HepG2 (cell line): ENCODE measurements around the gene SSNA1. TPM values are rescaled to one million over a fixed set of nuclear protein-coding genes. Genes with fewer than 3 reads are reported as not detected.

Source experiments
- ARID2 ChIP-seq: sonication (generic); formaldehyde crosslinking; IDR thresholded peaks from 2 replicates; pipeline ENCODE4 v1.8.1; 2022; ENCODE audit warnings: mild to moderate bottlenecking, missing genetic modification reagents, borderline replicate concordance
- CTCF ChIP-seq: sonication (generic); formaldehyde crosslinking; IDR thresholded peaks from 2 replicates; pipeline ENCODE4 v1.5.0; 2020; ENCODE audit warnings: mild to moderate bottlenecking, missing genetic modification reagents, moderate library complexity
- GABPA ChIP-seq, 2 experiments: IDR thresholded peaks; 2 replicates each; pipeline ENCODE4 v1.6.1; 2011 to 2016; ENCODE audit warnings: low read depth in 2 of 2, low read length in 1 of 2, missing biosample characterization in 1 of 2, missing genetic modification characterization in 1 of 2
- MEF2D ChIP-seq: sonication (generic); formaldehyde crosslinking; IDR thresholded peaks from 2 replicates; pipeline ENCODE4 v1.5.1; 2020; ENCODE audit warnings: mild to moderate bottlenecking, missing genetic modification reagents
- NR2F6 ChIP-seq, 2 experiments: IDR thresholded peaks; 2 replicates each; pipeline ENCODE4 v1.6.1; 2016; ENCODE audit warnings: antibody characterized with exemption in 1 of 2, mild to moderate bottlenecking in 1 of 2
- YY1 ChIP-seq: IDR thresholded peaks from 2 replicates; pipeline ENCODE4 v1.6.1; 2011; ENCODE audit warnings: low read length, low read depth, moderate library complexity, mild to moderate bottlenecking; ENCODE audit not compliant: insufficient read depth, insufficient replicate concordance
- ZEB1 ChIP-seq: IDR thresholded peaks from 2 replicates; pipeline ENCODE4 v1.6.1; 2012; ENCODE audit warnings: mild to moderate bottlenecking, low read depth, inconsistent platforms; ENCODE audit not compliant: insufficient replicate concordance
- ZNF136 ChIP-seq: sonication (generic); formaldehyde crosslinking; IDR thresholded peaks from 2 replicates; pipeline ENCODE4 v1.8.1; 2022; ENCODE audit warnings: low read depth, mild to moderate bottlenecking, moderate library complexity, missing genetic modification reagents
- ZNF546 ChIP-seq: sonication (generic); formaldehyde crosslinking; conservative IDR thresholded peaks from 2 replicates; pipeline ENCODE4 v1.8.1; 2023; ENCODE audit warnings: mild to moderate bottlenecking, missing genetic modification reagents
- ZNF580 ChIP-seq: IDR thresholded peaks from 2 replicates; pipeline ENCODE4 v1.6.1; 2016; ENCODE audit warnings: low read depth, borderline replicate concordance
- ZNF773 ChIP-seq: sonication (generic); formaldehyde crosslinking; IDR thresholded peaks from 2 replicates; pipeline ENCODE4 v1.4.0; 2020; ENCODE audit warnings: missing genetic modification reagents, borderline replicate concordance
- ZSCAN31 ChIP-seq: sonication (generic); formaldehyde crosslinking; IDR thresholded peaks from 2 replicates; pipeline ENCODE4 v1.5.0; 2020; ENCODE audit warnings: low read depth, mild to moderate bottlenecking, missing genetic modification reagents
- polyA plus RNA-seq, 8 experiments: library from polyadenylated mRNA; depleted of rRNA in 3 of 8; stranded (reverse) in 7 of 8; unstranded in 1 of 8; fragments of >200 nt; fragmentation: Illumina TruSeq in 4 of 8; extraction: Trizol in 4 of 8; gene quantifications; 2 replicates each; pipeline versions ENCODE4 v1.2.1 to v1.2.3, GENCODE V29; 2011 to 2016; ENCODE audit warnings: low read depth in 4 of 8, missing spikeins in 1 of 8, mixed read lengths in 1 of 8; ENCODE audit not compliant: insufficient read depth in 1 of 8
- total RNA-seq, 5 experiments: library from RNA; depleted of rRNA; stranded (reverse); fragments of >200 nt; fragmentation: Illumina TruSeq; extraction: Trizol; gene quantifications; 2 replicates each; pipeline ENCODE4 v1.2.3, GENCODE V29; 2016; ENCODE audit warnings: low read depth in 1 of 5

The SSNA1 gene
- total and polyA plus RNA-seq, 2 of the 13 experiments (the other 11 are each of a cell fraction or from before 2014, with no cell fraction given) = 35.9 to 49.4 TPM

GRCh38 chr9:137168904-137169856 is 19.3 kb upstream of the SSNA1 start (continued):
- TF ChIP-seq ARID2 (CRISPR knock-in tag) = no peak
- no peak for TF ChIP-seq MEF2D (CRISPR knock-in tag)
- no peak for TF ChIP-seq ZSCAN31
- TF ChIP-seq ZNF773 (CRISPR knock-in tag) = no peak
- no peak for TF ChIP-seq ZEB1
- TF ChIP-seq GABPA (IDR thresholded peaks at IDR 0.05; ENCODE audit: low read depth, low read length) = no peak
- no peak for TF ChIP-seq GABPA (CRISPR knock-in tag; IDR thresholded peaks at IDR 0.05; ENCODE audit: low read depth)
- no peak for TF ChIP-seq NR2F6 (IDR thresholded peaks at IDR 0.05)
- no peak for TF ChIP-seq NR2F6 (CRISPR knock-in tag; IDR thresholded peaks at IDR 0.05)
- TF ChIP-seq ZNF580 (CRISPR knock-in tag) = no peak
- no peak; the same call in 1 of the 2 replicates for TF ChIP-seq ZNF546 (CRISPR knock-in tag)
- TF ChIP-seq ZNF136 (CRISPR knock-in tag) = no peak
- no peak for TF ChIP-seq YY1
- no peak for TF ChIP-seq CTCF (CRISPR knock-in tag)
